GM13976 (cell line): Measurements from ENCODE around the gene ANP32A.

Experiments used
- DNase-seq: peaks from one replicate; pipeline ENCODE4 v3.0.0; 2012; ENCODE audit warnings: low spot score
- in situ Hi-C: fragments of 300-500 bp; cut with MboI; formaldehyde crosslinking; loops from one replicate; pipeline ENCODE4 v1.12.0; 2022; ENCODE audit warnings: low sequenced_read_pairs, mixed read lengths, inconsistent platforms; ENCODE audit not compliant: unreplicated experiment
- TF ChIP-seq, protein P1 (sequence below): IDR thresholded peaks from 2 replicates; pipeline ENCODE4 v1.5.1; 2012; ENCODE audit warnings: borderline replicate concordance, mild to moderate bottlenecking; ENCODE audit not compliant: insufficient read depth; ENCODE audit errors: extremely low read depth, missing control alignments, control extremely low read depth

The ANP32A gene

DNA sequence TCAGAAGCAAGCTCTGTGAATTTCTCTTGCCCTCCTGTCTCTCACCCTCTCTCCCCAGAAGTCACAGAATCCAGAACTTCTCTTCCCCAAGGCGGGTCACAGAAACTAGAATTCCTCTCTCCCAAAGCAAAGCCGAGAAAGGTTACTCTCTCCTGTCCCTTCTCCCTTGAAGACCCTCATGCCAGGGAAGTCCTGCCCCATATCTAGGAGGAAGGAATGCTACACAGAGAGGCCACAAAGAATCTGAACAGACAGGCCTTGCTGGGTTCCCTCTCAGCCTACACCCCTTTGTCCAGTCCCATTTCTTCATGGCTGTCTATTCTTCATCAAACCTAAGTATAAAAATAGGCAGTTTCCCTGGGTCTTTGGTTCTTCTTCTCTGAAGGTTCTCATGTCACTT lies 29.8 kb downstream of the ANP32A start:
- DNase-seq = no peak
- TF ChIP-seq, protein P1, sequence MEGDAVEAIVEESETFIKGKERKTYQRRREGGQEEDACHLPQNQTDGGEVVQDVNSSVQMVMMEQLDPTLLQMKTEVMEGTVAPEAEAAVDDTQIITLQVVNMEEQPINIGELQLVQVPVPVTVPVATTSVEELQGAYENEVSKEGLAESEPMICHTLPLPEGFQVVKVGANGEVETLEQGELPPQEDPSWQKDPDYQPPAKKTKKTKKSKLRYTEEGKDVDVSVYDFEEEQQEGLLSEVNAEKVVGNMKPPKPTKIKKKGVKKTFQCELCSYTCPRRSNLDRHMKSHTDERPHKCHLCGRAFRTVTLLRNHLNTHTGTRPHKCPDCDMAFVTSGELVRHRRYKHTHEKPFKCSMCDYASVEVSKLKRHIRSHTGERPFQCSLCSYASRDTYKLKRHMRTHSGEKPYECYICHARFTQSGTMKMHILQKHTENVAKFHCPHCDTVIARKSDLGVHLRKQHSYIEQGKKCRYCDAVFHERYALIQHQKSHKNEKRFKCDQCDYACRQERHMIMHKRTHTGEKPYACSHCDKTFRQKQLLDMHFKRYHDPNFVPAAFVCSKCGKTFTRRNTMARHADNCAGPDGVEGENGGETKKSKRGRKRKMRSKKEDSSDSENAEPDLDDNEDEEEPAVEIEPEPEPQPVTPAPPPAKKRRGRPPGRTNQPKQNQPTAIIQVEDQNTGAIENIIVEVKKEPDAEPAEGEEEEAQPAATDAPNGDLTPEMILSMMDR = no peak
- in situ Hi-C loops = no loop called here

DNA sequence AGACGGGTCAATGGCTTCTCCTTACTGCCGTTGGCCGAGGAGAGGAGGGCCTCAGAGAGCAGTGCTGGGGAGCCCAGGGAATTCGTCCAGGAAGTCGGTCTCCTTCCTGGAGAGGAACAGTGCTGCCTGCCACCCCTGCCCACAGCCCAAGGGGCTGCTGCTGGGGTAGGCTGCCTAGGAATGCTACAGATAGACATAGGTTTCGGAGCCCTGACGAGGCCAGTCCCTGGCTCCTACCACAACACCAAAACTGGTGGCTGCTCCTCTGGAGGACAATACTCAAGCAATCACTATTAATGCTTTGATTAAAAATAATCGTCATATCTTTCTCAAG lies 30.5 kb downstream of the ANP32A start:
- no peak for DNase-seq
- TF ChIP-seq, protein P1 = no peak
- in situ Hi-C loops = no loop called here

- TF ChIP-seq, protein P1 = no peak
- no peak for DNase-seq
- in situ Hi-C loops = no loop called here
Observed at GRCh38 chr15:68789534-68790241, 31.0 kb downstream of the ANP32A start.

DNA sequence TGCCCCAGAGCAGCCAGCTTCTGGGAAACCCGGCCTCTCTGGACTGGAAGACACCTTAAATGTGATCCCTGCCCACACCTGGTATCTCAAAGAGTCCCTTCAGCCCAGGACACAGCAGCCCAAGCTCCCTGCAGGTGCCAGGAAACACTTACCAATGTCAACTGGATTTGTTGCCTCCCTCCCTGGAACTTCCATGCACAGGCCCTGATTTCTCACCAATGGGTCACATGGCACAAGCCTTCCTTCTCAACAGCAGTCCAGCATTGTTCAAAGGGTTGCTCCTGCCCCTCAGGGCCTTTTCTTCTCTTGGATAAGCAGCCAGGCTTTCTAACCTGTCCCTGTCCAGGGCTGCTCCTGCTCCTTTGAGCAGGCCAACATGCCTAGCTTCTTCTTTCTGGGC lies 31.6 kb downstream of the ANP32A start:
- in situ Hi-C loops = no loop called here
- TF ChIP-seq, protein P1 = no peak
- DNase-seq = no peak

GRCh38 chr15:68788264-68788624 lies 32.5 kb downstream of the ANP32A start:
- in situ Hi-C loops = no loop called here
- TF ChIP-seq, protein P1 = no peak
- DNase-seq = no peak

- no peak for DNase-seq
- TF ChIP-seq, protein P1 = no peak
- in situ Hi-C loops = no loop called here
Observed at GRCh38 chr15:68787609-68788263, 33.0 kb downstream of the ANP32A start.
